ENCODE data around the gene CD96.
"Not testable (repeated sequence)": the region's sequence is repeated elsewhere in the genome, so short reads cannot be mapped to it uniquely, and the experiment has no call there.

CD96 gene

GRCh38 chr3:111541911-111542483 lies at the start of gene CD96:
Gene CD96, plus strand, starts transcription at chr3:111542197. Its CDS starts 52 bp downstream, at chr3:111542249.
- DNase-seq (ENCODE audit: low read depth), result no peak

DNA sequence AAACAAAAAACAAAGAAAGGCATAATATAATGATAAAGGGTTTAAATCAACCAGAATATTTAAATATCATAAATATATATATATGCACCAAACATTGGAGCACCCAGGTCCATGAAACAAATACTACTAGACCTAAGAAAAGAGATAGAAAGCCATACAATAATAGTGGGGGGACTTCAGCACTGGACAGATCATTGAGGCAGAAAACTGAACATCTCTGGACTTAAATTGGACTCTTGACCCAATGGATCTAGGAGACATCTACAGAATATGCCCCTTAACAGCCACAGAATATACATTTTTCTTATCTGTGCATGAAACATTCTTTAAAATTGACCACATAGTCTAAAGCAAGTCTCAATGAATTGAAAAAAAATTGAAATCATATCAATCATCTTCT lies 48.7 kb upstream of the CD96 start:
- no peak for DNase-seq (ENCODE audit: low read depth)

- no peak for DNase-seq (ENCODE audit: low read depth)
Measured at GRCh38 chr3:111496894-111497559, 45.0 kb upstream of the CD96 start.

- no peak for DNase-seq (ENCODE audit: low read depth)
Measured at GRCh38 chr3:111498022-111498421, 44.0 kb upstream of the CD96 start.

DNA sequence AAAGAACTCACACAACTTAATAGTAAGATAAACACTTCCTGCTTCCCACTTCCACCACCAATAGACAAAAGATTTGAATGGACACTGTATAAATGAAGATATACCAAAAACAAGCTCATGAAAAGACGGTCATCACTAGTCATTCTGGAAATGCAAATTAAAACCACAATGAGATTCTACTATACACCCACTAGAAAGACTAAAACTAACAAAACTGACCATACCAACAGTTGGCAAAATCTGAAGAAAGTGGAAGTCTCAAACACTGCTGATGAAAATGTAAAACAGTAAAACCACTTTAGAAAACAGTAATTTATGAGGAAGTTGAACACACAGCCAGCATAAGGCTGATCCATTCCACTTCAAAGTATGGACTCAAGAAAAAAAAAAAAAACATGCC lies 35.6 kb upstream of the CD96 start:
- no peak for DNase-seq (ENCODE audit: low read depth)

GRCh38 chr3:111509308-111509707 lies 32.7 kb upstream of the CD96 start:
- no peak for DNase-seq (ENCODE audit: low read depth)

GRCh38 chr3:111517801-111518200 lies 24.2 kb upstream of the CD96 start:
- no peak for DNase-seq (ENCODE audit: low read depth)

GRCh38 chr3:111519178-111519855 lies 22.7 kb upstream of the CD96 start:
- no peak for DNase-seq (ENCODE audit: low read depth)

DNA sequence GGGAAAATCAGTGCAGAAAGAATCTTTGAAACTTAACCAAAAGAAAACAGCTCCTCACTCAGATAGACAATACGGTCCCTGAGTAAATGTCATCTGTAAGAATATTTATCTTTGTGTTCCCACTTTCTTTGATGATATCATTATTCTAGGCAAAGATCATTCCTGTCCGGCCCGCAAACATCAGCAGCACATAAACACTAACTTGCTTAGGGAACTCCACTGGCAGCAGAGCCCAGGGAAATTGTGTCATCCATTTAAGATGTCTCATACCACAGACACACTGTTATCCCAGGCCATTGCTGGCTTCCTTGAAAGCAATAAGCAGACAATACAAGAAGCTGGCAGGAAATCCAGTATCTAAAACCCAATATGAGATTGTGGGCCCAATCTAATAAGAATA lies 20.1 kb upstream of the CD96 start:
- no peak for DNase-seq (ENCODE audit: low read depth)

DNA sequence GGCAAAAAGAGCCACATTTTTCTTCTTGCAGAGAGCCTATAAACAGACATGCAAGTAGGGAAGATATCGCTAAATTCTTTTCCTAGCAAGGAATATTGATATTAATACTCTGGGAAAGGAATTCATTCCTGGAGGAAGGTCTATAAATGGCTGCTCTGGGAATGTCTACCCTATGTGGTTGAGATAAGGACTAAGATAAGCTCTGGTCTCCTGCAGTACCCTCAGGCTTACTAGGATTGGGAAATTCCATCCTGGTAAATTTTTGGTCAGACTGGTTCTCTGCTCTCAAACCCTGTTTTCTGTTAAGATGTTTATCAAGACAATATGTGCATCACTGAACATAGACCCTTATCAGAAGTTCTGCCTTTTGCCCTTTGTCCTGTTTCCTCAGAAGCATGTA lies 17.5 kb upstream of the CD96 start:
- DNase-seq (ENCODE audit: low read depth), result not testable (repeated sequence)

GRCh38 chr3:111531446-111531845 lies 10.6 kb upstream of the CD96 start:
- no peak for DNase-seq (ENCODE audit: low read depth)

GRCh38 chr3:111534701-111535100 lies 7.3 kb upstream of the CD96 start:
- no peak for DNase-seq (ENCODE audit: low read depth)

DNA sequence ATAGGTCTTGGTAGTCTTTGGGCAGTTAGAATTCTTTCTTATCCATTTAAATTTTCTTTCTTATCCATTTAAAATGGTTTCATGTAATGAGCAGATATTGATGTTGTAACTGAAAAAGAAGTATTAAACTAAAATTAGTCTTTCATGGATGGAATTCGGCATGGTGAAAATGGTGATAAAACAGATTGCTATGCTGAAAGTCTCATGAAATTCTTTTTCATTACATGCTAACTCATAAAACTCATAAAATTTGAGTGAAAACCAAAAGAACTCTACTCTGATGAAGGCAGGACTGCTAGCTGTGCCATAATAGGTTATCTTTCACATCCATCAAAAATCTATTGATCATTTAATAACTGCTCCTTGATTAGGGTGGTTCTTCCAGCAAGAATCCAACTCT lies 3.9 kb upstream of the CD96 start:
- DNase-seq (ENCODE audit: low read depth), result no peak

GRCh38 chr3:111538681-111539083 lies 3.3 kb upstream of the CD96 start:
- DNase-seq (ENCODE audit: low read depth), result no peak

DNA sequence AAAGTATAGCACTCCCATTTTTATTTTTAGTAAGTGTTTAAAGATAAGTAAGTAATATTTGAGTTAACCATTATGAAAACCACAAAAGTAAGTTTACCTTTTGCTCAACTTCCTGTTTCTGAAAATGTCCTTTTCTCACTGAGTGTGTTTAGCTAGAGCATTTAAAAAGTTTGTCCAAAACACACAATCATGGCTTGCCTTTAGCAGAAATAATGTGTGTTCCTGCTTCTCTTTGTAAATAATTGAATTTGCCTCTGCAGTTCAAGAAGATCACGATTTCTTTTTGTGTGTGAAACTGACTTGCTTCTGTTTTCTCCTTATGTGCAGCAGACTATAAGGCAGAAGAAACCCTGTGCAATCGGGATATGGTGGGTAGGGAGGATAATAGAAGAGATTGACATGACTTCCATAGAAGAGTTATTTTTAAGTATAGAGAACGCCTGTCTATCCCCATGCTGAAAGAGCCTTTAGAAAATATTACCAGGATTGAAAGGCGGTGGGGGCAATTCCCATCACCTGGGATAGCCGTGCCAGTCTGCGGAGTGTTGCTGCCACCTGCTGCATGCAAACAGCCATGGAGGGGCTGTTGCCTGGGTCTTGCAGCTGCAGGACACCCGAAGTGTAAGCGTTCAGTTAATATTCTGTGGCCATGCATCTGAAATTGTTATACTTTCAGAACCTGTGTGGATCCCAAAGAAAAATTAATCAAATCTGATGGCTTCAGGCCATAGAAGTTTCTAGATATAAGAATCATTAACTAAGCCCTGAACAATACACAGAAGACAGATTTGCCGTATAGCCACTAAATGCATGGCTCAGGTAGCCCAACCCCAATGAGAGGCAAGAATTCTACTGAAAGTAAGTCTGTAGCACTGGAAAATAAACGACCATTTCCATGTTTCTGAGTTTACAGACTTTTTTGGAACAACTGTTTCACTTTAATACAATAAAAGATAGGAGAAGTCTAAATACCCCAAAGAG lies 2.4 kb upstream of the CD96 start:
- DNase-seq (ENCODE audit: low read depth), result no peak

GRCh38 chr3:111541391-111541790 lies 606 bp upstream of the CD96 start:
- DNase-seq (ENCODE audit: low read depth), result no peak

DNA sequence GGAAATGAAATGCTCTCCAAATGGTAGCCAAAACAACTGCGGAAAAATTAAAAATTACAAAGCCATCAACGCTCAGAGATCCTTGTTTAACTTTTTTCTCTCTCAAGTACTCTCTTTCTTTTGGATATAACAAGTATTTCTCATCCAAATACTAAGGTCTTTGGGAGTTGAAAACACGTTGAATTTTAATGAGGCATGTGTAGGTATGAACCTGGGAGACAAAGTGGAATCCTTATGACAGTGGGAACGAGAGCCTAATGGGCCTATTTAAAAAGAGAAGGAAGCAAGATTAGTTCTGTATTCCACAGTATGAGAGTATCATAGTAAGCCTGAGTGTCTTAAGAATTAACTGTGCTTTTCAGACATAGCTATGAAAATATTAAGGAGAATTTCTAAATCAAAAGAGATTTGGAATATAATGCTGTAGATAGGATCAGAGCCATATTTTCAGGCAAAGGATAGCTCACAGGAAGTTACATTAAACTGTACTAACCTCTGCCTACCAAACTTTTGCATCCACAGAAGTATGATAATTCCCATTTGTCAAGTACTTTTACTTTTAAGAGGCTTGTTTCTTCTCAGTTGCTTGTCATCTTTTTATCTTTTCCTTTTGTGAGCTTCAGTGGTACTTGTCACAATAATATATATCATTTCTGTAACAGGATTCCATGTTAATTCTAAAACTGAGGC lies 759 bp downstream of the CD96 start:
- DNase-seq (ENCODE audit: low read depth), result no peak

DNA sequence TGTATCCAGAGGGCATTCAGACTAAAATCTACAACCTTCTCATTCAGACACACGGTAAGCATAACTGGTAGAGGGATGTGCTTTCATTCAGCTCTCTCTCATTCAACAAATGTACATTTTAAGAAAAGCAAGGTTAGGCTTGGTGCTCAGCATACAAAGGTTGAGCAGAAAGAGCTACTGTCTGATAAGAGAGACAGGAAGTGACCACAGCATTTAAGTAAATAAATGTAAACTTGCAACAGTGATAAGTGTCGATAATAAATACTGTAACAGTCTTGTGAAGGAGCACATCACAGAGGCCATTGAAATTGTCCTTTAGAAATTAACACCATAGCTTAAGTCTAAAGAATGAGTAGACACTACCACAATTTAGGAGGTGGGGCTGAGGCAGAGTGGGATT lies 3.4 kb downstream of the CD96 start:
- no peak for DNase-seq (ENCODE audit: low read depth)

DNA sequence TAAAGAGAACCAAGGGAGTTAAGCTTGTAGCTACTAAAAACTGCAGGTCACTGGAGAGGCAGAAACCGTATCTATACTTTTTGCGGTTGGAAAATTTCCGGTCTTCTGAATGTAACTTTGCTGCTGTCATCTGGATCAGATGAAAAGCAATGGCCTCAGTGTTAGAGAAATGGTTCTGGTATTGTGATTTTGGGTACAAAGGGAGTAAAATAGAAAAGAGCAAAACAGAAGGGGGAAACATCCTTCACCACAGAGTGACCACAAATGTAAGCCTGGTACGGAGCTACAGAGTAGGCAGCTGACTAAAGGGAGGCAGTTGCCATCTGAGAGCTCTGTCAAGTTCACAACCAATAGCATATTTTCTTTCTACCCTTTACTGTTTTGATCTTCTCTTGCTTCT lies 5.6 kb downstream of the CD96 start:
- no peak for DNase-seq (ENCODE audit: low read depth)

- no peak for DNase-seq (ENCODE audit: low read depth)
Measured at GRCh38 chr3:111548092-111548491, 6.1 kb downstream of the CD96 start.

GRCh38 chr3:111548756-111549155 lies 6.8 kb downstream of the CD96 start:
- DNase-seq (ENCODE audit: low read depth), result no peak

DNA sequence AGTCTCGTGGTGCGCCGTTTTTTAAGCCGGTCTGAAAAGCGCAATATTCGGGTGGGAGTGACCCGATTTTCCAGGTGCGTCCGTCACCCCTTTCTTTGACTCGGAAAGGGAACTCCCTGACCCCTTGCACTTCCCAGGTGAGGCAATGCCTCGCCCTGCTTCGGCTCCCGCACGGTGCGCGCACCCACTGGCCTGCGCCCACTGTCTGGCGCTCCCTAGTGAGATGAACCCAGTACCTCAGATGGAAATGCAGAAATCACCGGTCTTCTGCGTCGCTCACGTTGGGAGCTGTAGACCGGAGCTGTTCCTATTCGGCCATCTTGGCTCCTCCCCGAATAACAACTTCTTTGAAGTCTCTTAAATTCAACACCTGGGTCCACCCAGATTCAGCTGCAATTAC lies 19.9 kb downstream of the CD96 start:
- not testable (repeated sequence) for DNase-seq (ENCODE audit: low read depth)

Measured in non-pigmented ciliary epithelial cell (primary cell).